WTC11 (cell line): Measurements from ENCODE around the gene HHIP. TPM values are rescaled to one million over a fixed set of nuclear protein-coding genes. Genes with fewer than 3 reads are reported as not detected.

Experiments used
- ATAC-seq: fragments of 200-7000 bp; cut with Tn5 transposase; 2 replicates; pipeline ENCODE4 v1.10.0; 2021; ENCODE audit warnings: mild to moderate bottlenecking, moderate library complexity
- CTCF ChIA-PET: fragments of 300-600 bp; sonication (Branson Sonifier 250); formaldehyde crosslinking; loops from one replicate; lab custom pipeline; 2021; ENCODE audit warnings: antibody characterized with exemption; lab: Charles Lee
- POLR2A ChIA-PET: fragments of 350-600 bp; sonication (Branson Sonifier 250); formaldehyde crosslinking; loops from one replicate; lab custom pipeline; 2021; ENCODE audit warnings: antibody characterized with exemption; lab: Charles Lee
- DNase-seq: peaks from one replicate; pipeline ENCODE4 v3.0.0; 2021; ENCODE audit warnings: low spot score
- H3K27ac Mint-ChIP-seq: 2 replicates; pipeline ENCODE4 v1.8.0; 2021; ENCODE audit warnings: mixed read lengths
- H3K27me3 Mint-ChIP-seq: 2 replicates; pipeline ENCODE4 v1.8.0; 2021; ENCODE audit warnings: low read depth, mild to moderate bottlenecking, moderate library complexity, mixed read lengths
- H3K36me3 Mint-ChIP-seq: 2 replicates; pipeline ENCODE4 v1.8.0; 2021; ENCODE audit warnings: mixed read lengths
- H3K4me1 Mint-ChIP-seq: 2 replicates; pipeline ENCODE4 v1.8.0; 2022; ENCODE audit warnings: mixed read lengths
- H3K4me3 Mint-ChIP-seq: 2 replicates; pipeline ENCODE4 v1.8.0; 2021; ENCODE audit warnings: mild to moderate bottlenecking, moderate library complexity, mixed read lengths
- H3K9me3 Mint-ChIP-seq: 2 replicates; pipeline ENCODE4 v1.8.0; 2021; ENCODE audit warnings: mixed read lengths
- ATF2 ChIP-seq: sonication (generic); formaldehyde crosslinking; IDR thresholded peaks from 2 replicates; pipeline ENCODE4 v1.8.1; 2022; ENCODE audit warnings: low read depth, missing genetic modification reagents, borderline replicate concordance
- FOXJ3 ChIP-seq: sonication (generic); formaldehyde crosslinking; IDR thresholded peaks from 2 replicates; pipeline ENCODE4 v1.9.0; 2021; ENCODE audit warnings: missing genetic modification reagents, mild to moderate bottlenecking, borderline replicate concordance
- FOXK1 ChIP-seq: sonication (generic); formaldehyde crosslinking; IDR thresholded peaks from 2 replicates; pipeline ENCODE4 v1.8.0; 2022; ENCODE audit warnings: mild to moderate bottlenecking, moderate library complexity, missing genetic modification reagents
- HMGA2 ChIP-seq: fragments of 250-450 bp; sonication (Bioruptor Pico); IDR thresholded peaks from 2 replicates; pipeline ENCODE4 v1.4.0; 2021; ENCODE audit warnings: mild to moderate bottlenecking, moderate library complexity
- IRF2 ChIP-seq: sonication (generic); formaldehyde crosslinking; IDR thresholded peaks from 2 replicates; pipeline ENCODE4 v1.8.0; 2022; ENCODE audit warnings: low read depth, missing genetic modification reagents, borderline replicate concordance
- JAZF1 ChIP-seq: fragments of 250-450 bp; sonication (Bioruptor Pico); IDR thresholded peaks from 2 replicates; pipeline ENCODE4 v1.9.0; 2021; ENCODE audit warnings: moderate library complexity, mild to moderate bottlenecking, inconsistent platforms
- NR1H2 ChIP-seq: sonication (generic); formaldehyde crosslinking; IDR thresholded peaks from 2 replicates; pipeline ENCODE4 v1.9.0; 2021; ENCODE audit warnings: mild to moderate bottlenecking, moderate library complexity, missing genetic modification reagents
- RORB ChIP-seq: fragments of 250-450 bp; sonication (Bioruptor Pico); IDR thresholded peaks from 2 replicates; pipeline ENCODE4 v1.9.0; 2021; ENCODE audit warnings: mild to moderate bottlenecking
- SMAD3 ChIP-seq: sonication (generic); formaldehyde crosslinking; IDR thresholded peaks from 2 replicates; pipeline ENCODE4 v1.8.0; 2022; ENCODE audit warnings: missing genetic modification reagents, mild to moderate bottlenecking, borderline replicate concordance
- TEAD1 ChIP-seq: sonication (generic); formaldehyde crosslinking; IDR thresholded peaks from 2 replicates; pipeline ENCODE4 v1.8.0; 2022; ENCODE audit warnings: mild to moderate bottlenecking, missing genetic modification reagents
- USF2 ChIP-seq: sonication (generic); formaldehyde crosslinking; IDR thresholded peaks from 2 replicates; pipeline ENCODE4 v1.8.1; 2023; ENCODE audit warnings: mild to moderate bottlenecking, missing genetic modification reagents, moderate library complexity
- ZMAT4 ChIP-seq: fragments of 250-450 bp; sonication (Bioruptor Pico); IDR thresholded peaks from 2 replicates; pipeline ENCODE4 v1.9.0; 2021; ENCODE audit warnings: mild to moderate bottlenecking
- ZNF281 ChIP-seq: sonication (generic); formaldehyde crosslinking; IDR thresholded peaks from 2 replicates; pipeline ENCODE4 v1.8.0; 2023; ENCODE audit warnings: mild to moderate bottlenecking, missing genetic modification reagents
- ZNF425 ChIP-seq: fragments of 250-450 bp; sonication (Bioruptor Pico); conservative IDR thresholded peaks from 2 replicates; pipeline ENCODE4 v1.9.0; 2021; ENCODE audit warnings: mild to moderate bottlenecking
- total RNA-seq: library from RNA; stranded (reverse); gene quantifications from 3 replicates; pipeline ENCODE4 v1.2.3, GENCODE V29; 2021
- TF ChIP-seq, protein P1 (sequence below): sonication (generic); formaldehyde crosslinking; IDR thresholded peaks from 2 replicates; pipeline ENCODE4 v1.8.1; 2023; ENCODE audit warnings: mild to moderate bottlenecking, missing genetic modification reagents
- TF ChIP-seq, protein P2 (sequence below): fragments of 250-450 bp; sonication (Bioruptor Pico); IDR thresholded peaks from 2 replicates; pipeline ENCODE4 v2.1.2; 2022; ENCODE audit warnings: mild to moderate bottlenecking, moderate library complexity
- TF ChIP-seq, protein P3 (sequence below): sonication (generic); formaldehyde crosslinking; IDR thresholded peaks from 2 replicates; pipeline ENCODE4 v1.8.0; 2023; ENCODE audit warnings: missing genetic modification reagents, mild to moderate bottlenecking, borderline replicate concordance

HHIP gene
- total RNA-seq, 1 experiment from 2014 or later = 0.22 TPM

DNA sequence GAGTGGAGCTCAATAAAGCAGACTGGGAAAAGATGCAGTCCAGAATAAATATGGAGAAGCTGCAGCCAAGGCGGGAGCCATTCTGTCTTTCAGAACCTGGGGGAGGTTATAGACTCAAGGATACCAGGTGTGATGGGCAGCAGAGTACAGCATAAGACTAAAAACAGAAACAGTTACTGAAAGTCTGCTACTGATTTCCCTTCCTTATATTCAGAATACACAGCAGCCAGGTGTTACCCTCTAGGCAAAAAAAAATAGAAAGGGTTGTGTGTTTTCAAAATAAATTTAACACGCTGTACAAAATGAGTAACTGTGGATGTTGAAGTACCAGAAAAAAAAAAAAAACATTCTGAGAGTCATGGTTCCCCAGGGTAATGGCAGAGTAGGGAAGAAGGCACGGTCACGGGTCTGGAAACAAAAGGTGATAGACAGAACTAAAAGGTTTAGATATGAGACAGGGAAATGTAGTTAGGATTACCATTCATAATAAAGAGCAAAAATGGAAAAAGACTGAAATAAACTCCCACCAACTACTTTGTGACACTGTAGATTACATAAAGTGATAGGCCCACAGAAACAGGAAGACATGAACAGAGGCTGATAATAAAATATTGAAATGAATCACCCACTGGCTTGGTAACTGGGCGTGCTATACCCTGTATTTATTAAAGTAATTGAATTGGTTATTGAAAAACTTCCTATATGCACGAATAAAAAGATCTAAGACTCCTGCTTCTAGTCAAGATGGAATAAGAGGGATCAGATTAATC is 10.8 kb upstream of the HHIP start:
- no peak overlapping the region for H3K27ac Mint-ChIP-seq
- ATAC-seq (no peak), DNase-seq (no peak)
- TF ChIP-seq ATF2 (CRISPR knock-in tag) = no peak
- no peak for TF ChIP-seq RORB (CRISPR knock-in tag)
- TF ChIP-seq FOXK1 = no peak
- TF ChIP-seq TEAD1 (CRISPR knock-in tag) = no peak
- no peak for TF ChIP-seq SMAD3 (CRISPR knock-in tag)
- TF ChIP-seq FOXJ3 (CRISPR knock-in tag) = no peak
- TF ChIP-seq, protein P1, sequence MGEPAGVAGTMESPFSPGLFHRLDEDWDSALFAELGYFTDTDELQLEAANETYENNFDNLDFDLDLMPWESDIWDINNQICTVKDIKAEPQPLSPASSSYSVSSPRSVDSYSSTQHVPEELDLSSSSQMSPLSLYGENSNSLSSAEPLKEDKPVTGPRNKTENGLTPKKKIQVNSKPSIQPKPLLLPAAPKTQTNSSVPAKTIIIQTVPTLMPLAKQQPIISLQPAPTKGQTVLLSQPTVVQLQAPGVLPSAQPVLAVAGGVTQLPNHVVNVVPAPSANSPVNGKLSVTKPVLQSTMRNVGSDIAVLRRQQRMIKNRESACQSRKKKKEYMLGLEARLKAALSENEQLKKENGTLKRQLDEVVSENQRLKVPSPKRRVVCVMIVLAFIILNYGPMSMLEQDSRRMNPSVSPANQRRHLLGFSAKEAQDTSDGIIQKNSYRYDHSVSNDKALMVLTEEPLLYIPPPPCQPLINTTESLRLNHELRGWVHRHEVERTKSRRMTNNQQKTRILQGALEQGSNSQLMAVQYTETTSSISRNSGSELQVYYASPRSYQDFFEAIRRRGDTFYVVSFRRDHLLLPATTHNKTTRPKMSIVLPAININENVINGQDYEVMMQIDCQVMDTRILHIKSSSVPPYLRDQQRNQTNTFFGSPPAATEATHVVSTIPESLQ = no peak
- no peak for TF ChIP-seq IRF2
- TF ChIP-seq ZMAT4 = no peak
- no peak for TF ChIP-seq JAZF1 (CRISPR knock-in tag)
- no peak for TF ChIP-seq USF2 (CRISPR knock-in tag)
- no peak for TF ChIP-seq ZNF425
- H3K4me3 Mint-ChIP-seq = no peak overlapping the region
- ChIA-PET CTCF (no interaction called here), POLR2A (no interaction called here)
- peaks cover 8% of the 10 kb centered on the region; the same call in 1 of the 2 replicates for H3K27me3 Mint-ChIP-seq
- H3K36me3 Mint-ChIP-seq = no peaks in the 10 kb centered on the region
- no peaks in the 10 kb centered on the region for H3K4me1 Mint-ChIP-seq
- H3K9me3 Mint-ChIP-seq = no peaks in the 10 kb centered on the region

- Mint-ChIP-seq H3K4me1 (peaks cover 29% of the 10 kb centered on the region), H3K9me3 (no peaks in the 10 kb centered on the region), H3K27me3 (peaks cover 90% of the 10 kb centered on the region), H3K27ac (no peak overlapping the region), H3K36me3 (no peaks in the 10 kb centered on the region), H3K4me3 (peak overlapping the region; percentile 63; the same call in 1 of the 2 replicates)
- POLR2A ChIA-PET = no interaction called here
- ATAC-seq (no peak), DNase-seq (no peak)
- CTCF ChIA-PET = no interaction called here
- TF ChIP-seq HMGA2 (CRISPR knock-in tag) (no peak), ZNF281 (CRISPR knock-in tag) (no peak), SMAD3 (CRISPR knock-in tag) (no peak), NR1H2 (CRISPR knock-in tag) (no peak)
- TF ChIP-seq, protein P2, sequence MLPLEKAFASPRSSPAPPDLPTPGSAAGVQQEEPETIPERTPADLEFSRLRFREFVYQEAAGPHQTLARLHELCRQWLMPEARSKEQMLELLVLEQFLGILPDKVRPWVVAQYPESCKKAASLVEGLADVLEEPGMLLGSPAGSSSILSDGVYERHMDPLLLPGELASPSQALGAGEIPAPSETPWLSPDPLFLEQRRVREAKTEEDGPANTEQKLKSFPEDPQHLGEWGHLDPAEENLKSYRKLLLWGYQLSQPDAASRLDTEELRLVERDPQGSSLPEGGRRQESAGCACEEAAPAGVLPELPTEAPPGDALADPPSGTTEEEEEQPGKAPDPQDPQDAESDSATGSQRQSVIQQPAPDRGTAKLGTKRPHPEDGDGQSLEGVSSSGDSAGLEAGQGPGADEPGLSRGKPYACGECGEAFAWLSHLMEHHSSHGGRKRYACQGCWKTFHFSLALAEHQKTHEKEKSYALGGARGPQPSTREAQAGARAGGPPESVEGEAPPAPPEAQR (CRISPR knock-in tag) = no peak
- TF ChIP-seq, protein P3, sequence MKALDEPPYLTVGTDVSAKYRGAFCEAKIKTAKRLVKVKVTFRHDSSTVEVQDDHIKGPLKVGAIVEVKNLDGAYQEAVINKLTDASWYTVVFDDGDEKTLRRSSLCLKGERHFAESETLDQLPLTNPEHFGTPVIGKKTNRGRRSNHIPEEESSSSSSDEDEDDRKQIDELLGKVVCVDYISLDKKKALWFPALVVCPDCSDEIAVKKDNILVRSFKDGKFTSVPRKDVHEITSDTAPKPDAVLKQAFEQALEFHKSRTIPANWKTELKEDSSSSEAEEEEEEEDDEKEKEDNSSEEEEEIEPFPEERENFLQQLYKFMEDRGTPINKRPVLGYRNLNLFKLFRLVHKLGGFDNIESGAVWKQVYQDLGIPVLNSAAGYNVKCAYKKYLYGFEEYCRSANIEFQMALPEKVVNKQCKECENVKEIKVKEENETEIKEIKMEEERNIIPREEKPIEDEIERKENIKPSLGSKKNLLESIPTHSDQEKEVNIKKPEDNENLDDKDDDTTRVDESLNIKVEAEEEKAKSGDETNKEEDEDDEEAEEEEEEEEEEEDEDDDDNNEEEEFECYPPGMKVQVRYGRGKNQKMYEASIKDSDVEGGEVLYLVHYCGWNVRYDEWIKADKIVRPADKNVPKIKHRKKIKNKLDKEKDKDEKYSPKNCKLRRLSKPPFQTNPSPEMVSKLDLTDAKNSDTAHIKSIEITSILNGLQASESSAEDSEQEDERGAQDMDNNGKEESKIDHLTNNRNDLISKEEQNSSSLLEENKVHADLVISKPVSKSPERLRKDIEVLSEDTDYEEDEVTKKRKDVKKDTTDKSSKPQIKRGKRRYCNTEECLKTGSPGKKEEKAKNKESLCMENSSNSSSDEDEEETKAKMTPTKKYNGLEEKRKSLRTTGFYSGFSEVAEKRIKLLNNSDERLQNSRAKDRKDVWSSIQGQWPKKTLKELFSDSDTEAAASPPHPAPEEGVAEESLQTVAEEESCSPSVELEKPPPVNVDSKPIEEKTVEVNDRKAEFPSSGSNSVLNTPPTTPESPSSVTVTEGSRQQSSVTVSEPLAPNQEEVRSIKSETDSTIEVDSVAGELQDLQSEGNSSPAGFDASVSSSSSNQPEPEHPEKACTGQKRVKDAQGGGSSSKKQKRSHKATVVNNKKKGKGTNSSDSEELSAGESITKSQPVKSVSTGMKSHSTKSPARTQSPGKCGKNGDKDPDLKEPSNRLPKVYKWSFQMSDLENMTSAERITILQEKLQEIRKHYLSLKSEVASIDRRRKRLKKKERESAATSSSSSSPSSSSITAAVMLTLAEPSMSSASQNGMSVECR (CRISPR knock-in tag) = no peak
Measured at GRCh38 chr4:144644368-144645101, 1.4 kb upstream of the HHIP start.
